A549 (cell line): ENCODE measurements around the gene CCDC30. TPM values are rescaled to one million over a fixed set of nuclear protein-coding genes. Genes with fewer than 3 reads are reported as not detected.

ENCODE experiments used
- ATAC-seq, 2 experiments: fragments of 200-7000 bp in 1 of 2; fragments of >200 bp in 1 of 2; cut with Nextera tagmentation in 1 of 2; cut with Tn5 transposase in 1 of 2; 3 replicates each; pipeline versions ENCODE4 v1.8.0 to v1.9.1; 2018 to 2020; ENCODE audit warnings: mild to moderate bottlenecking in 1 of 2, moderate library complexity in 1 of 2
- CTCF ChIA-PET: fragments of 300-600 bp; sonication (Branson Sonifier 250); formaldehyde crosslinking; extraction: SDS; loops from one replicate; lab custom pipeline; 2021; ENCODE audit warnings: antibody characterized with exemption, inconsistent platforms; lab: Yijun Ruan, JAX
- POLR2A ChIA-PET: fragments of 350-600 bp; formaldehyde crosslinking; extraction: SDS; loops from one replicate; lab custom pipeline; 2021; ENCODE audit warnings: antibody characterized with exemption, inconsistent platforms; lab: Yijun Ruan, JAX
- DNase-seq, 2 experiments: peaks; one replicate each; pipeline versions ENCODE4 v3.0.0 to v3.0.0-alpha.2; 2011 to 2016; ENCODE audit warnings: low read depth in 1 of 2, low spot score in 1 of 2
- FAIRE-seq: peaks from 2 replicates; lab custom pipeline; 2011; peaks lifted over from hg19 to GRCh38; lab: Jason Lieb, UNC
- H3K27ac ChIP-seq, 2 experiments: fragments of >200 bp; sonication (Bioruptor Twin); formaldehyde crosslinking; 3 replicates each; pipeline ENCODE4 v1.5.1; 2016 to 2017
- H3K4me1 ChIP-seq: fragments of >200 bp; sonication (Bioruptor Twin); formaldehyde crosslinking; 3 replicates; pipeline ENCODE4 v1.6.1; 2016
- H3K4me2 ChIP-seq: fragments of >200 bp; sonication (Bioruptor Twin); formaldehyde crosslinking; 3 replicates; pipeline ENCODE4 v1.6.1; 2016
- H3K4me3 ChIP-seq: fragments of >200 bp; sonication (Bioruptor Twin); formaldehyde crosslinking; 3 replicates; pipeline ENCODE4 v1.5.1; 2016
- H3K9me3 ChIP-seq: fragments of >200 bp; sonication (Bioruptor Twin); formaldehyde crosslinking; 3 replicates; pipeline ENCODE4 v1.6.1; 2016
- CBX2 ChIP-seq: fragments of 200-600 bp; sonication (generic); IDR thresholded peaks from 2 replicates; pipeline ENCODE4 v1.6.1; 2016; ENCODE audit warnings: low read depth, mild to moderate bottlenecking, borderline replicate concordance
- CHD2 ChIP-seq: fragments of 150-350 bp; IDR thresholded peaks from 2 replicates; pipeline ENCODE4 v1.6.1; 2014; ENCODE audit warnings: low read length; ENCODE audit not compliant: partially characterized antibody
- EHF ChIP-seq: fragments of 250-450 bp; sonication (Bioruptor Pico); IDR thresholded peaks from 2 replicates; pipeline ENCODE4 v1.5.0; 2020; ENCODE audit warnings: mild to moderate bottlenecking
- ESRRA ChIP-seq: fragments of 150-350 bp; IDR thresholded peaks from 2 replicates; pipeline ENCODE4 v1.6.1; 2014; ENCODE audit warnings: mild to moderate bottlenecking, low read length, borderline replicate concordance
- FOSB ChIP-seq: fragments of 250-450 bp; sonication (Bioruptor Pico); IDR thresholded peaks from 2 replicates; pipeline ENCODE4 v1.5.0; 2020; ENCODE audit warnings: mild to moderate bottlenecking, moderate library complexity
- FOSL2 ChIP-seq, 2 experiments: fragments of 450-650 bp in 1 of 2; fragments of >200 bp in 1 of 2; sonication (Bioruptor Twin) in 1 of 2; formaldehyde crosslinking; IDR thresholded peaks; 2 replicates each; pipeline versions ENCODE4 v1.5.0 to v1.6.1; 2016 to 2020; ENCODE audit warnings: mild to moderate bottlenecking in 1 of 2, moderate library complexity in 1 of 2
- FOXS1 ChIP-seq: fragments of 250-450 bp; sonication (Bioruptor Pico); IDR thresholded peaks from 2 replicates; pipeline ENCODE4 v1.5.0; 2020; ENCODE audit warnings: mild to moderate bottlenecking, moderate library complexity
- JUN ChIP-seq, 2 experiments: fragments of >200 bp; sonication (Bioruptor Twin); formaldehyde crosslinking; IDR thresholded peaks; 2 replicates in 1 of 2; 3 replicates in 1 of 2; pipeline ENCODE4 v1.6.1; 2016 to 2017
- JUNB ChIP-seq: fragments of >200 bp; sonication (Bioruptor Twin); formaldehyde crosslinking; IDR thresholded peaks from 2 replicates; pipeline ENCODE4 v1.6.1; 2016
- KDM5A ChIP-seq: fragments of 200-600 bp; sonication (generic); IDR thresholded peaks from 2 replicates; pipeline ENCODE4 v1.6.1; 2016; ENCODE audit warnings: antibody characterized with exemption, mild to moderate bottlenecking
- MAFK ChIP-seq: fragments of 450-650 bp; IDR thresholded peaks from 2 replicates; pipeline ENCODE4 v1.6.1; 2014; ENCODE audit not compliant: partially characterized antibody
- MAZ ChIP-seq: fragments of 150-350 bp; IDR thresholded peaks from 2 replicates; pipeline ENCODE4 v1.6.1; 2014; ENCODE audit warnings: antibody characterized with exemption, low read depth, low read length, borderline replicate concordance
- NFE2L2 ChIP-seq: fragments of 150-350 bp; conservative IDR thresholded peaks from 2 replicates; pipeline ENCODE4 v1.6.1; 2014; ENCODE audit warnings: low read length
- NPAS2 ChIP-seq: fragments of 250-450 bp; sonication (Bioruptor Pico); IDR thresholded peaks from 2 replicates; pipeline ENCODE4 v1.8.0; 2022; ENCODE audit warnings: mild to moderate bottlenecking, moderate library complexity, borderline replicate concordance
- NR3C1 ChIP-seq: fragments of >200 bp; sonication (Bioruptor Twin); formaldehyde crosslinking; IDR thresholded peaks from 3 replicates; pipeline ENCODE4 v1.6.1; 2017
- POLR2A ChIP-seq: IDR thresholded peaks from 2 replicates; pipeline ENCODE4 v1.6.1; 2012; ENCODE audit warnings: mild to moderate bottlenecking, low read length
- RCOR1 ChIP-seq: fragments of 150-350 bp; IDR thresholded peaks from 2 replicates; pipeline ENCODE4 v1.6.1; 2014; ENCODE audit warnings: antibody characterized with exemption, low read length, low read depth
- RFX5 ChIP-seq: fragments of 450-650 bp; IDR thresholded peaks from 2 replicates; pipeline ENCODE4 v1.7.1; 2014; ENCODE audit warnings: antibody characterized with exemption, mild to moderate bottlenecking, moderate library complexity
- TFCP2L1 ChIP-seq: fragments of 250-450 bp; sonication (Bioruptor Pico); IDR thresholded peaks from 2 replicates; pipeline ENCODE4 v1.5.0; 2021; ENCODE audit warnings: mild to moderate bottlenecking
- ZC3H11A ChIP-seq: fragments of 450-650 bp; IDR thresholded peaks from 2 replicates; pipeline ENCODE4 v1.6.1; 2014; ENCODE audit warnings: antibody characterized with exemption, mild to moderate bottlenecking
- ZFP36 ChIP-seq: fragments of 450-650 bp; IDR thresholded peaks from 2 replicates; pipeline ENCODE4 v1.6.1; 2014; ENCODE audit warnings: borderline replicate concordance; ENCODE audit not compliant: partially characterized antibody
- ZNF302 ChIP-seq: fragments of 250-450 bp; sonication (Bioruptor Pico); IDR thresholded peaks from 2 replicates; pipeline ENCODE4 v1.9.0; 2021; ENCODE audit warnings: inconsistent platforms, mild to moderate bottlenecking, moderate library complexity
- WGBS: methylation state at CpG from one replicate; pipeline ENCODE4 v1.1.6; 2017; ENCODE audit errors: missing lambda C conversion rate; 5-methylcytosine and 5-hydroxymethylcytosine counted together
- polyA plus RNA-seq, 4 experiments: library from polyadenylated mRNA; depleted of rRNA in 3 of 4; stranded (reverse); fragments of >200 nt; fragmentation: RNase III in 1 of 4; extraction: RNeasy Plus Mini Kit Qiagen cat#74134 plus additional on column Dnase treatment in 1 of 4; gene quantifications; 2 replicates in 3 of 4; 3 replicates in 1 of 4; pipeline ENCODE4 v1.2.3, GENCODE V29; 2011 to 2017
- TF ChIP-seq, protein P1 (sequence below): fragments of >200 bp; sonication (Bioruptor Twin); formaldehyde crosslinking; IDR thresholded peaks from 3 replicates; pipeline ENCODE4 v1.6.1; 2016

The CCDC30 gene
- polyA plus RNA-seq, 2 of the 4 experiments (the other 2 are of a cell fraction), result 0.75 to 1.6 TPM

DNA sequence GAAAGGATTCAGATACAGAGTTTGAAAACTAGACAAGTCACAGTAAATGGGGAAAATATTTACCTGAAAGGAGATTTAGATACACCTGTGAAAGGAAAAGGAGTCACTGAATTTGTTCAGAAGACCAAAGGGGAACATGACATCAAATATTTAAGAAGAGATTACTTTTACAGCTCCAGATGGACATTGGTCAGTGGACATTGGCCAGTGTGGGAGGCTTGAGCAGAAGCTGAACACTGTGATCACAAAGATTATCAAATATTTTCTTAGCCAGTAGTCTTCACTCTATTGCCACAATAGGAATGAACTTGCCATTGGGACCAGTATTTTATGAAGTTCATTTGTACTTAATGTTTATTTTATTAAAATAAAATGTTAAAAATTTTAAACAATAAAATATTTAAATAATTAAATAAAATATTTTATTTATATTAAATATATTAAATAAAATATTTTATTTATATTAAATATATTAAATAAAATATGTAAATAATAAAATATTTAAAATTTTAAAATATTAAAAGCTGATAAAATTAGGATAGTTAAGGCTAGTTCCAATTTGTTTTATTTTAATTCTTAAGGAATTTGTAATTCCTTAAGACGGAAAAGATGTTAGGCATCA, 94.3 kb downstream of the CCDC30 start:
- Histone ChIP-seq H3K4me1 (no peaks in the 10 kb centered on the region), H3K4me2 (no peak overlapping the region), H3K4me3 (no peak overlapping the region), H3K27ac (no peak overlapping the region), H3K9me3 (no peaks in the 10 kb centered on the region)
- no peak for DNase-seq
- ChIA-PET CTCF (no interaction called here), POLR2A (no interaction called here)
- 71% methylated on average over 1 of the region's 1 CpG for WGBS
- no peak for ATAC-seq
- no peak for FAIRE-seq
- TF ChIP-seq ZFP36 (no peak), NPAS2 (CRISPR knock-in tag) (no peak), FOSB (no peak), CHD2 (no peak), MAZ (no peak), FOSL2 (IDR thresholded peaks at IDR 0.05) (no peak), FOSL2 (CRISPR knock-in tag; IDR thresholded peaks at IDR 0.05) (no peak), TFCP2L1 (CRISPR knock-in tag) (no peak), NFE2L2 (no peak), ZC3H11A (no peak)

DNA sequence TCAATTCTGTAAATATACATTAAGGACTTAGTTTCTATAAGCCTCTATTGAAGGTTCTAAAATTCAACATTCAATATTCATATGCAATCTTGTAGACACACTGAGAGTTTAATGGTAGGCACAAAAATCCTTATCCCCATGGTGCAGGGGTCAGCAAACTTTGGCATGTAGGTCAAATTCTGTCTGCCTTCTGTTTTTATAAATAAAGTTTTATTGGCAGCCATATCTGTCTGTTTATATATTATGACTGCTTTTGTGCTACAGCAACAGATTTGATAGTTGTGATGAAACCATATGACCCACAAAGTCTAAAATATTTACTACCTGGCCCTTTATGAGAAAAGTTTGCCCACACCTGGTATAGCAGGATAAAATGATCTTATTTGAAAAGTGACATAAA, 104.0 kb downstream of the CCDC30 start:
- TF ChIP-seq NR3C1, result no peak
- TF ChIP-seq POLR2A, result no peak
- TF ChIP-seq ESRRA, result no peak
- TF ChIP-seq JUN (IDR thresholded peaks at IDR 0.05), result no peak
- no peak for TF ChIP-seq JUNB
- TF ChIP-seq ZNF302 (CRISPR knock-in tag), result no peak
- no peak for TF ChIP-seq CBX2
- no peak for TF ChIP-seq RCOR1
- TF ChIP-seq ZC3H11A, result no peak
- no peak for TF ChIP-seq RFX5
- TF ChIP-seq, protein P1, sequence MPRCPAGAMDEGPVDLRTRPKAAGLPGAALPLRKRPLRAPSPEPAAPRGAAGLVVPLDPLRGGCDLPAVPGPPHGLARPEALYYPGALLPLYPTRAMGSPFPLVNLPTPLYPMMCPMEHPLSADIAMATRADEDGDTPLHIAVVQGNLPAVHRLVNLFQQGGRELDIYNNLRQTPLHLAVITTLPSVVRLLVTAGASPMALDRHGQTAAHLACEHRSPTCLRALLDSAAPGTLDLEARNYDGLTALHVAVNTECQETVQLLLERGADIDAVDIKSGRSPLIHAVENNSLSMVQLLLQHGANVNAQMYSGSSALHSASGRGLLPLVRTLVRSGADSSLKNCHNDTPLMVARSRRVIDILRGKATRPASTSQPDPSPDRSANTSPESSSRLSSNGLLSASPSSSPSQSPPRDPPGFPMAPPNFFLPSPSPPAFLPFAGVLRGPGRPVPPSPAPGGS, result no peak
- no peak for TF ChIP-seq KDM5A
- no peak for TF ChIP-seq FOXS1 (CRISPR knock-in tag)
- H3K4me3 ChIP-seq, result no peak overlapping the region
- CTCF ChIA-PET, result interaction anchor here (1.5 to 2.0 kb wide), 2 partner anchors 13 to 14 kb away, joined by 4 to 5 read pairs; no protein-coding TSS in a partner anchor
- ATAC-seq (no peak), FAIRE-seq (no peak), DNase-seq (no peak)
- POLR2A ChIA-PET, result interaction anchor here (1.0 kb wide), 1 partner anchor 25 kb away, joined by 3 read pairs; no protein-coding TSS in a partner anchor
- H3K9me3 ChIP-seq, result no peaks in the 10 kb centered on the region
- H3K27ac ChIP-seq, result no peak overlapping the region
- no peaks in the 10 kb centered on the region for H3K4me1 ChIP-seq
- no peak overlapping the region for H3K4me2 ChIP-seq

DNA sequence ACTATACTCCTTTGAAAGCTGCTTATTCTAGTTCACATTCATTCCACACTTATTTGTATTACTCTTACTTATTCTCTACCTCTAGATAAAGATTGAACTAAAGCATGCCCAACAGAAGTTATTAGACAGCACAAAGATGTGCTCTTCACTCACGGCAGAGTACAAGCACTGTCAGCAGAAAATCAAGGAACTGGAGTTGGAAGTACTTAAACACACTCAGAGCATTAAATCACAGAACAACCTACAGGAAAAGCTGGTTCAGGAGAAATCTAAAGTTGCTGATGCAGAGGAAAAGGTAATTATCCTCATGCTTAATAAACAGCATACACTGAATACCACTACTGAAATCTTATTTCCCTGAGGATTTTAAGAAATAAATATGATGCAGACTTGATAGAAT, 113.8 kb downstream of the CCDC30 start:
- FAIRE-seq, result no peak
- no peaks in the 10 kb centered on the region for H3K9me3 ChIP-seq
- H3K4me1 ChIP-seq, result no peaks in the 10 kb centered on the region
- ChIA-PET CTCF (interaction anchor here (0.7 to 1.4 kb wide), 4 partner anchors 30 to 497 kb away, joined by 3 read pairs; no protein-coding TSS in a partner anchor), POLR2A (no interaction called here)
- 0% methylated on average over 1 of the region's 1 CpG for WGBS
- no peak for DNase-seq
- H3K27ac ChIP-seq, result no peak overlapping the region
- H3K4me3 ChIP-seq, result no peak overlapping the region
- ATAC-seq, result no peak
- no peak overlapping the region for H3K4me2 ChIP-seq
- TF ChIP-seq EHF (no peak), MAFK (peak; percentile 63)
